ENCODE measurements around the gene KCTD17. TPM values are rescaled to one million over a fixed set of nuclear protein-coding genes. Genes with fewer than 3 reads are reported as not detected.

Gene KCTD17
- total RNA-seq, 1 experiment from 2014 or later, result 29.4 TPM

- TF ChIP-seq NR1H2 (CRISPR knock-in tag; IDR thresholded peaks at IDR 0.05), result no peak
- TF ChIP-seq ESRRA (CRISPR knock-in tag; IDR thresholded peaks at IDR 0.05; ENCODE audit: borderline replicate concordance), result no peak
- TF ChIP-seq ERG (CRISPR knock-in tag; IDR thresholded peaks at IDR 0.05), result no peak
- no peak for TF ChIP-seq CBFB (CRISPR knock-in tag; IDR thresholded peaks at IDR 0.05; ENCODE audit: low read depth)
- TF ChIP-seq CTCF (IDR thresholded peaks at IDR 0.05), result no peak
- no peak for TF ChIP-seq CDX4 (CRISPR knock-in tag; IDR thresholded peaks at IDR 0.05; ENCODE audit: borderline replicate concordance)
- no peak for TF ChIP-seq IRF2 (CRISPR knock-in tag; IDR thresholded peaks at IDR 0.05; ENCODE audit: borderline replicate concordance, low read depth)
- peak; percentile 64 for TF ChIP-seq SP1 (CRISPR knock-in tag; conservative IDR thresholded peaks at IDR 0.05)
- TF ChIP-seq NR3C1 (CRISPR knock-in tag; conservative IDR thresholded peaks at IDR 0.05; ENCODE audit: low read depth), result no peak
Observed at GRCh38 chr22:37068859-37069258, 17.3 kb downstream of the KCTD17 start (continued).

- H3K4me3 Mint-ChIP-seq, result 0 out of 2 replicates have a peak overlapping the region, but pooled peaks have one; percentile 20
Observed at GRCh38 chr22:37069319-37069718, 17.8 kb downstream of the KCTD17 start.

More at GRCh38 chr22:37069319-37069718, 17.8 kb downstream of the KCTD17 start:
- Mint-ChIP-seq H3K9me3 (no peaks in the 10 kb centered on the region), H3K36me3 (no peaks in the 10 kb centered on the region), H3K27me3 (ENCODE audit: low read depth) (peaks cover 39% of the 10 kb centered on the region), H3K4me1 (peaks cover 2% of the 10 kb centered on the region; the same call in 1 of the 2 replicates), H3K27ac (no peak overlapping the region)
- TF ChIP-seq MLX (CRISPR knock-in tag; IDR thresholded peaks at IDR 0.05), result no peak
- TF ChIP-seq NR2C2 (CRISPR knock-in tag; IDR thresholded peaks at IDR 0.05), result no peak
- TF ChIP-seq CREM (CRISPR knock-in tag; IDR thresholded peaks at IDR 0.05), result no peak
- no peak for TF ChIP-seq ZNF281 (CRISPR knock-in tag; IDR thresholded peaks at IDR 0.05)
- no peak for TF ChIP-seq TEAD4 (CRISPR knock-in tag; IDR thresholded peaks at IDR 0.05)
- TF ChIP-seq MYBL2 (CRISPR knock-in tag; IDR thresholded peaks at IDR 0.05), result no peak
- ATAC-seq (peak; percentile 7; the same call in 1 of the 2 replicates), DNase-seq (ENCODE audit: low spot score) (no peak)
- CTCF ChIA-PET, result interaction anchor here (0.7 to 2.3 kb wide), 15 partner anchors 14 to 388 kb away, joined by 3 to 8 read pairs (median 4); partner anchors contain the start of gene KCTD17
- POLR2A ChIA-PET, result interaction anchor here (0.6 kb wide), 1 partner anchor 265 kb away, joined by 3 read pairs; no protein-coding TSS in a partner anchor

Data from WTC11 (cell line).